Neural progenitor cell (in vitro differentiated cells): ENCODE measurements around the gene MACROH2A2.

Experiments
- CTCF ChIP-seq: fragments of 200-600 bp; sonication (generic); IDR thresholded peaks from 2 replicates; pipeline ENCODE4 v1.5.1; 2017; ENCODE audit warnings: antibody characterized with exemption, mild to moderate bottlenecking
- EZH2 ChIP-seq: fragments of 200-600 bp; sonication (generic); IDR thresholded peaks from 2 replicates; pipeline ENCODE4 v1.6.1; 2017; ENCODE audit warnings: antibody characterized with exemption, mild to moderate bottlenecking, moderate library complexity

GRCh38 chr10:70032667-70033289 lies 19.9 kb upstream of the MACROH2A2 start:
- no peak for TF ChIP-seq CTCF
- TF ChIP-seq EZH2: no peak
